Nephron (organoid): Measurements from ENCODE around the gene FAM83D.
A peak's percentile ranks its signal among the peaks of the same experiment; 100 is the strongest.

ENCODE experiments used
- H3K27ac Mint-ChIP-seq, 3 experiments: 2 replicates each; pipeline ENCODE4 v1.8.0; 2020; ENCODE audit warnings: mixed read lengths in 3 of 3, mild to moderate bottlenecking in 2 of 3, moderate library complexity in 1 of 3
- H3K27me3 Mint-ChIP-seq: 2 replicates; pipeline ENCODE4 v1.8.0; 2021; ENCODE audit warnings: low read depth, mild to moderate bottlenecking, moderate library complexity, mixed read lengths
- H3K36me3 Mint-ChIP-seq: 2 replicates; pipeline ENCODE4 v1.8.0; 2020; ENCODE audit warnings: low read depth, mixed read lengths
- H3K4me1 Mint-ChIP-seq: 2 replicates; pipeline ENCODE4 v1.8.0; 2020; ENCODE audit warnings: mixed read lengths
- H3K4me3 Mint-ChIP-seq, 3 experiments: 2 replicates each; pipeline ENCODE4 v1.8.0; 2020; ENCODE audit warnings: mild to moderate bottlenecking in 3 of 3, mixed read lengths in 3 of 3, moderate library complexity in 2 of 3
- H3K9me3 Mint-ChIP-seq: 2 replicates; pipeline ENCODE4 v1.8.0; 2020; ENCODE audit warnings: mixed read lengths
- CTCF ChIP-seq, 3 experiments: fragments of 200-600 bp; sonication (generic); IDR thresholded peaks; one replicate each; pipeline ENCODE4 v1.5.0; 2021; ENCODE audit warnings: antibody characterized with exemption in 3 of 3; ENCODE audit not compliant: unreplicated experiment in 3 of 3

Gene FAM83D

GRCh38 chr20:38934530-38934929, 8.3 kb downstream of the FAM83D start:
- Mint-ChIP-seq H3K36me3 (peaks cover 5% of the 10 kb centered on the region), H3K27me3 (no peaks in the 10 kb centered on the region), H3K9me3 (no peaks in the 10 kb centered on the region), H3K27ac (no peak overlapping the region), H3K4me3 (no peak overlapping the region), H3K4me1 (peaks cover 4% of the 10 kb centered on the region)
- TF ChIP-seq CTCF (IDR thresholded peaks at IDR 0.05; ENCODE audit: unreplicated experiment in 3 of 3): no peak

- Mint-ChIP-seq H3K4me3 (no peak overlapping the region), H3K4me1 (no peaks in the 10 kb centered on the region), H3K36me3 (peaks cover 10% of the 10 kb centered on the region), H3K9me3 (no peaks in the 10 kb centered on the region), H3K27me3 (no peaks in the 10 kb centered on the region), H3K27ac (no peak overlapping the region)
- TF ChIP-seq CTCF (IDR thresholded peaks at IDR 0.05; ENCODE audit: unreplicated experiment in 3 of 3): no peak
These were observed 9.1 kb downstream of the FAM83D start for GRCh38 chr20:38935285-38935684.

GRCh38 chr20:38935967-38936407, 9.8 kb downstream of the FAM83D start:
- H3K4me1 Mint-ChIP-seq: no peaks in the 10 kb centered on the region
- H3K9me3 Mint-ChIP-seq: no peaks in the 10 kb centered on the region
- no peak overlapping the region for H3K4me3 Mint-ChIP-seq
- no peak for TF ChIP-seq CTCF (IDR thresholded peaks at IDR 0.05; ENCODE audit: unreplicated experiment in 3 of 3)
- H3K36me3 Mint-ChIP-seq: peaks cover 10% of the 10 kb centered on the region
- H3K27me3 Mint-ChIP-seq: no peaks in the 10 kb centered on the region
- no peak overlapping the region for H3K27ac Mint-ChIP-seq

GRCh38 chr20:38937000-38937399, 10.8 kb downstream of the FAM83D start:
- Mint-ChIP-seq H3K27me3 (no peaks in the 10 kb centered on the region), H3K4me1 (no peaks in the 10 kb centered on the region), H3K36me3 (peaks cover 15% of the 10 kb centered on the region), H3K27ac (no peak overlapping the region), H3K4me3 (no peak overlapping the region), H3K9me3 (no peaks in the 10 kb centered on the region)
- no peak for TF ChIP-seq CTCF (IDR thresholded peaks at IDR 0.05; ENCODE audit: unreplicated experiment in 3 of 3)

GRCh38 chr20:38937978-38938473, 11.8 kb downstream of the FAM83D start:
- no peak for TF ChIP-seq CTCF (IDR thresholded peaks at IDR 0.05; ENCODE audit: unreplicated experiment in 3 of 3)
- H3K4me1 Mint-ChIP-seq: no peaks in the 10 kb centered on the region
- H3K9me3 Mint-ChIP-seq: no peaks in the 10 kb centered on the region
- no peaks in the 10 kb centered on the region for H3K27me3 Mint-ChIP-seq
- H3K36me3 Mint-ChIP-seq: peaks cover 25% of the 10 kb centered on the region
- H3K4me3 Mint-ChIP-seq: no peak overlapping the region
- H3K27ac Mint-ChIP-seq: peak overlapping the region in 1 of 3 experiments; percentile 6

- no peaks in the 10 kb centered on the region for H3K4me1 Mint-ChIP-seq
- no peaks in the 10 kb centered on the region for H3K9me3 Mint-ChIP-seq
- H3K27ac Mint-ChIP-seq: no peak overlapping the region
- no peak overlapping the region for H3K4me3 Mint-ChIP-seq
- no peak for TF ChIP-seq CTCF (IDR thresholded peaks at IDR 0.05; ENCODE audit: unreplicated experiment in 3 of 3)
- H3K36me3 Mint-ChIP-seq: peaks cover 32% of the 10 kb centered on the region
- no peaks in the 10 kb centered on the region for H3K27me3 Mint-ChIP-seq
These were observed 13.5 kb downstream of the FAM83D start for GRCh38 chr20:38939686-38940085.
